ENCODE data around the gene POU2F1.

Gene POU2F1

GRCh38 chr1:167330601-167331293 lies 110.1 kb downstream of the POU2F1 start:
- Mint-ChIP-seq H3K4me3 (no peak overlapping the region), H3K9me3 (no peaks in the 10 kb centered on the region), H3K4me1 (peaks cover 36% of the 10 kb centered on the region), H3K27me3 (no peaks in the 10 kb centered on the region), H3K27ac (no peak overlapping the region)
- no peak for DNase-seq
- no peak for ATAC-seq

DNA sequence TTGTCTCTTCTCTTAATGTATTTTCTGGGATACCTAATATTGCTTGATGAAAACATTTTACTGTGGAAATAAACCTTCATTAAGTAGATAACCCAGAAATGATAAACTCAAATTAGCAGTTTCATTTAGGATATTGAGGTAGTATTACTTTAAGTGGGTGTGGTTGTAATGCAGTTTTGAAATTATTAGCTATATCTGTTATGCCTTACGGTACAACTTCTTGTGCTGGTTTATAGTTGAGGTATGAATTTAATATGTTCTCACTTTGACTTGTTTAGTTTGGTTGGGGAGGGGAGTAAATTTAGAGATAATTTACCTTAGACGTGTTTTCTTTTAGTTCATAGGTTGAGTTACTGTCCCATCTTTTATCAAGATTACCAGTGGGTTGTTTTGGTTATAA lies 111.0 kb downstream of the POU2F1 start:
- Mint-ChIP-seq H3K27ac (peak overlapping the region in 1 of 2 donors; percentile 30), H3K9me3 (no peaks in the 10 kb centered on the region), H3K4me1 (peaks cover 36% of the 10 kb centered on the region), H3K4me3 (no peak overlapping the region), H3K27me3 (no peaks in the 10 kb centered on the region)
- ATAC-seq (no peak), DNase-seq (no peak)

- Mint-ChIP-seq H3K4me1 (peaks cover 36% of the 10 kb centered on the region), H3K27me3 (no peaks in the 10 kb centered on the region), H3K9me3 (no peaks in the 10 kb centered on the region), H3K4me3 (no peak overlapping the region), H3K27ac (no peak overlapping the region)
- DNase-seq (no peak), ATAC-seq (no peak)
Observed at GRCh38 chr1:167332503-167332902, 111.8 kb downstream of the POU2F1 start.

GRCh38 chr1:167333124-167333523 lies 112.4 kb downstream of the POU2F1 start:
- H3K27me3 Mint-ChIP-seq = no peaks in the 10 kb centered on the region
- no peaks in the 10 kb centered on the region for H3K9me3 Mint-ChIP-seq
- H3K4me1 Mint-ChIP-seq = peaks cover 36% of the 10 kb centered on the region
- no peak overlapping the region for H3K4me3 Mint-ChIP-seq
- no peak for DNase-seq
- peak; percentile 50 for ATAC-seq
- H3K27ac Mint-ChIP-seq = peak overlapping the region in 1 of 2 donors; percentile 63

- Mint-ChIP-seq H3K4me3 (no peak overlapping the region), H3K9me3 (no peaks in the 10 kb centered on the region), H3K27me3 (no peaks in the 10 kb centered on the region), H3K4me1 (peaks cover 31% of the 10 kb centered on the region), H3K27ac (no peak overlapping the region)
- ATAC-seq (no peak), DNase-seq (no peak)
Observed at GRCh38 chr1:167333703-167334102, 113.0 kb downstream of the POU2F1 start.

GRCh38 chr1:167339405-167339804 lies 118.7 kb downstream of the POU2F1 start:
- Mint-ChIP-seq H3K4me1 (peaks cover 2% of the 10 kb centered on the region), H3K27me3 (no peaks in the 10 kb centered on the region), H3K9me3 (no peaks in the 10 kb centered on the region), H3K4me3 (no peak overlapping the region), H3K27ac (no peak overlapping the region)
- no peak for DNase-seq
- ATAC-seq = no peak

- DNase-seq (no peak), ATAC-seq (no peak)
- Mint-ChIP-seq H3K27ac (no peak overlapping the region), H3K4me3 (no peak overlapping the region), H3K27me3 (no peaks in the 10 kb centered on the region), H3K4me1 (peaks cover 6% of the 10 kb centered on the region), H3K9me3 (no peaks in the 10 kb centered on the region)
Observed at GRCh38 chr1:167342846-167343245, 122.2 kb downstream of the POU2F1 start.

DNA sequence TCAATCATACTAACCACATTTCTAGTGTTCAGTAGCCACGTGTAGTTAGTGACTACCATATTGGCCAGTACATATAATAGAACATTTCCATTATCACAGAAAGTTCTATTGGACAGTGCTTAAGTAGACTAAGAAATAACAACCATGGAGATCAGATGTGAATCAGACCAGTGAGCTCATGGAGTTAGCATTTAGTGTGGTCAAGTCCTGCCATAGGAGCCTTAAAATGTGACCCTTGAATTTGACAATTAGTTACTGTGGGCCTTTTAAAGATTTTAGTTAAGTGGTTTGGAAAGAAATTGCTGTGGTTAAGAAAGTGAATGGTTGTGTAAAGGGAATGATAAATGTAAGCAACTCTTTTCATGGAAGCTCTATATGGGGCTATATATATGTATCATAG lies 123.4 kb downstream of the POU2F1 start:
- Mint-ChIP-seq H3K9me3 (no peaks in the 10 kb centered on the region), H3K4me3 (no peak overlapping the region), H3K27me3 (no peaks in the 10 kb centered on the region), H3K4me1 (peaks cover 6% of the 10 kb centered on the region), H3K27ac (no peak overlapping the region)
- DNase-seq (no peak), ATAC-seq (no peak)

- ATAC-seq = no peak
- no peak for DNase-seq
- Mint-ChIP-seq H3K4me1 (peaks cover 6% of the 10 kb centered on the region), H3K9me3 (no peaks in the 10 kb centered on the region), H3K4me3 (no peak overlapping the region), H3K27ac (no peak overlapping the region), H3K27me3 (no peaks in the 10 kb centered on the region)
Observed at GRCh38 chr1:167344615-167345385, 124.1 kb downstream of the POU2F1 start.

DNA sequence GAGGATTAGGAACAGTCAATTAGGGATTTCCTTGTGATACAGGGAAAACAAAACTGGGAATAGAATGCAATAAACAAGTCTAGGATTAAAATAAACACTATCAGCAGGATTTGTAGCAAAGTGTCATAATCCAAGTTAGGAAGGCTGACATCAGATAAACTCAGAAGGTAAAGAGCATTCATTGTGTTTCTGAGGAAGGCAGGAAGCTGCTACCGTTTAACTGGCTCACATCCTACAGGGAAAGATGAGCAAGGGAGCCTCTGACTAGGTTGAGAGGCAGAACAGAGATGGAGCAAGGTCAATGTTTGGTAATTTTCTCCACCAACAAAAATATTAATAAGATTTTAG lies 124.7 kb downstream of the POU2F1 start:
- no peaks in the 10 kb centered on the region for H3K9me3 Mint-ChIP-seq
- no peaks in the 10 kb centered on the region for H3K27me3 Mint-ChIP-seq
- H3K4me1 Mint-ChIP-seq = peaks cover 6% of the 10 kb centered on the region
- H3K27ac Mint-ChIP-seq = no peak overlapping the region
- ATAC-seq (no peak), DNase-seq (no peak)
- H3K4me3 Mint-ChIP-seq = no peak overlapping the region

- Mint-ChIP-seq H3K9me3 (peaks cover 0 to 7% of the 10 kb centered on the region in 2 donors), H3K4me3 (no peak overlapping the region), H3K27me3 (no peaks in the 10 kb centered on the region), H3K27ac (no peak overlapping the region), H3K4me1 (no peaks in the 10 kb centered on the region)
- DNase-seq (no peak), ATAC-seq (no peak)
Observed at GRCh38 chr1:167357305-167357704, 136.6 kb downstream of the POU2F1 start.

DNA sequence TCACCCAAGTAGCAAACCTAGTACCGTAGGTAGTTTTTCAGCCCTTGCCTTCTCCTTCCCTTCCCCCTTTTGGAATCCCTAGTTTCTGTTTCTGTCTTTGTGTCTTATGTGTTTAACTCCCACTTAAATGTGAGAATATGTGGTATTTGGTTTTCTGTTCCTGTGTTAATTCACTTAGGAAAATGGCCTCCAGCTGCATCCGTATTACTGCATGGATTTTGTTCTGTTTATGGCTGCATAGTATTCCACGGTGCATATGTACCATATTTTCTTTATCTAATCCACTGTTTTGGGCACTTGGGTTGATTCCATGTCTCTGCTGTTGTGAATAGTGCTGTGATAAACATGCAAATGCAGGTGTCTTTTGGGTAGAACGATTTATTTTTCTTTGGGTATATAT lies 138.6 kb downstream of the POU2F1 start:
- H3K27ac Mint-ChIP-seq = no peak overlapping the region
- no peak for DNase-seq
- no peaks in the 10 kb centered on the region for H3K27me3 Mint-ChIP-seq
- H3K4me3 Mint-ChIP-seq = no peak overlapping the region
- H3K9me3 Mint-ChIP-seq = peaks cover 0 to 7% of the 10 kb centered on the region in 2 donors
- no peaks in the 10 kb centered on the region for H3K4me1 Mint-ChIP-seq
- no peak for ATAC-seq

DNA sequence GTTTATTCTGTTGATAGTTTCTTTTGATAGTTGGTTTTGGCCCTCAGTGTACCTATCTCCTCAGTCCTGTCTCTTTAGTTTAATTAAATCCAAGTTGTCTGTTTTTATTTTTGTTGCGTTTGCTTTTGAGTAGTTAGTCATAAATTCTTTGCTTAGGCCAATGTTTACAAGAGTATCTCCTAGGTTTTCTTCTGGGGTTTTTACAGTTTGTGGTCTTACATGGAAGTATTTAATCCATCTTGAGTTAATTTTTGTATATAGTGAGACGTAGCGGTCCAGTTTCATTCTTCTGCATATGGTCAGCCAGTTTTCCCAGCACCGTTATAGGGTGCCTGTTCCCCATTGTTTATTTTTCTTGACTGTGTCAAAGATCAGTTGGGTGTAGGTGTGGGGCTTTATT lies 139.4 kb downstream of the POU2F1 start:
- Mint-ChIP-seq H3K27ac (no peak overlapping the region), H3K4me1 (no peaks in the 10 kb centered on the region), H3K27me3 (no peaks in the 10 kb centered on the region), H3K9me3 (peaks cover 0 to 7% of the 10 kb centered on the region in 2 donors), H3K4me3 (no peak overlapping the region)
- DNase-seq (no peak), ATAC-seq (no peak)

- H3K27me3 Mint-ChIP-seq = no peaks in the 10 kb centered on the region
- H3K4me1 Mint-ChIP-seq = no peaks in the 10 kb centered on the region
- DNase-seq (no peak), ATAC-seq (no peak)
- H3K27ac Mint-ChIP-seq = peak overlapping the region in 1 of 2 donors; percentile 55
- no peak overlapping the region for H3K4me3 Mint-ChIP-seq
- H3K9me3 Mint-ChIP-seq = peaks cover 0 to 7% of the 10 kb centered on the region in 2 donors
Observed at GRCh38 chr1:167362638-167363037, 142.0 kb downstream of the POU2F1 start.

DNA sequence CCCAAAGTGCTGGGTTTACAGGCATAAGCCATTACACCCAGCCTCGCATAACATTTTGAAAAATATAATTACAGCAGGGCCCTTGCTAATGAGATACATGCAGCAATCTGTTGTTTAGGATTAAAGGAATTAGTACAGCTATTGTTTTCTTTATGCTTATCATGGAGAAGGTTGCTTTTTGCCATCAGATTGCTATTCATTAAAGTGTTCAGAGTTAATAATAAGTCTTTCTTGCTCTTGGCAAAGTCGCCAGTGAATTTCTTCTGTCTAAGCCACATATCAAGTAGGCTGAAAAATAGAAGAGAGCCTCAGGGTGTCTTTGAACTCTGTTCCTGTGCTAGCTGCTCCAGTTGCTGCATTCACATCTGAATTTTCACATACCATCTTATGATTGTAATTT lies 144.1 kb downstream of the POU2F1 start:
- H3K4me3 Mint-ChIP-seq = no peak overlapping the region
- DNase-seq (no peak), ATAC-seq (no peak)
- H3K27ac Mint-ChIP-seq = peak overlapping the region in 1 of 2 donors; percentile 17
- H3K9me3 Mint-ChIP-seq = no peaks in the 10 kb centered on the region
- H3K27me3 Mint-ChIP-seq = no peaks in the 10 kb centered on the region
- no peaks in the 10 kb centered on the region for H3K4me1 Mint-ChIP-seq

DNA sequence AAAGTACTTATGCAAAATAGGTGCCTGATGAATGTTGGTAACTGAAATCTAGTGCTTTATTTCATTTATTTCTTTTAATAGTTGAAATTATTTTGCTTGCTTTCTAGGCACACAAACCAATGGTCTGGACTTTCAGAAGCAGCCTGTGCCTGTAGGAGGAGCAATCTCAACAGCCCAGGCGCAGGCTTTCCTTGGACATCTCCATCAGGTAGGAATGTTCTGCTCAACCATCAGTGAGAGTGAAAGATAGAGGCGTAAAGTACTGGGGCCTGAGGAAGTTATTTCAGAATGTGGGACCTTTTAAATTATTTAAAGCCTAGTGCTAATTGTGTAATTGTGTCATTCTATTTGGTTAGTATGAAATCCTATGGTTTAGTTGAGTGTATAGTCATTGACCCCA lies 144.7 kb downstream of the POU2F1 start:
- H3K4me1 Mint-ChIP-seq = no peaks in the 10 kb centered on the region
- H3K27ac Mint-ChIP-seq = no peak overlapping the region
- no peaks in the 10 kb centered on the region for H3K9me3 Mint-ChIP-seq
- DNase-seq = no peak
- ATAC-seq = no peak
- H3K27me3 Mint-ChIP-seq = no peaks in the 10 kb centered on the region
- no peak overlapping the region for H3K4me3 Mint-ChIP-seq
